ENCODE measurements around the gene ENOX2. TPM values are rescaled to one million over a fixed set of nuclear protein-coding genes. Genes with fewer than 3 reads are reported as not detected.

The ENOX2 gene
- total RNA-seq, 1 donor from 2014 or later: 10.7 TPM

DNA sequence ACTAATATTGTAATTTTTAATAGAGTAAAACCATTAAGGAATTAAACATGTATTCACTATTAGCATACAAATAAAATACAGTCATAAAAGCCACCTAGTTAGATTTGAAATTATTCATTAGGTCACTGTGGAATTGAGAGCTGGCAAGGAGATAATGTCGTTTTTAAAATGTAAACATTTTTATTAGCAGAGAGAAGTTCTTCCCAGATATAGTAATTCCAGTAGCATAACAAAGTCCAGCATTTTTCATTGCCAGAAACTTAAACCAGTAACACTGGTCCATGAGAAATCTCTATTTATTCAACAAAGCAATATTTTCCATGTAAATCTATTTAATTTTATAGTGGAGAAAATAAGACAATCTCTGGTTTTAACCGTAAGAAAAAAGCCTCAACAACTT is 17.5 kb downstream of the ENOX2 start:
- DNase-seq (ENCODE audit: low read depth in 2 of 2): no peak

- no peak for DNase-seq (ENCODE audit: low read depth in 2 of 2)
Observed at GRCh38 chrX:130884627-130885026, 18.4 kb downstream of the ENOX2 start.

- no peak for DNase-seq (ENCODE audit: low read depth in 2 of 2)
Observed at GRCh38 chrX:130879869-130880268, 23.1 kb downstream of the ENOX2 start.

DNA sequence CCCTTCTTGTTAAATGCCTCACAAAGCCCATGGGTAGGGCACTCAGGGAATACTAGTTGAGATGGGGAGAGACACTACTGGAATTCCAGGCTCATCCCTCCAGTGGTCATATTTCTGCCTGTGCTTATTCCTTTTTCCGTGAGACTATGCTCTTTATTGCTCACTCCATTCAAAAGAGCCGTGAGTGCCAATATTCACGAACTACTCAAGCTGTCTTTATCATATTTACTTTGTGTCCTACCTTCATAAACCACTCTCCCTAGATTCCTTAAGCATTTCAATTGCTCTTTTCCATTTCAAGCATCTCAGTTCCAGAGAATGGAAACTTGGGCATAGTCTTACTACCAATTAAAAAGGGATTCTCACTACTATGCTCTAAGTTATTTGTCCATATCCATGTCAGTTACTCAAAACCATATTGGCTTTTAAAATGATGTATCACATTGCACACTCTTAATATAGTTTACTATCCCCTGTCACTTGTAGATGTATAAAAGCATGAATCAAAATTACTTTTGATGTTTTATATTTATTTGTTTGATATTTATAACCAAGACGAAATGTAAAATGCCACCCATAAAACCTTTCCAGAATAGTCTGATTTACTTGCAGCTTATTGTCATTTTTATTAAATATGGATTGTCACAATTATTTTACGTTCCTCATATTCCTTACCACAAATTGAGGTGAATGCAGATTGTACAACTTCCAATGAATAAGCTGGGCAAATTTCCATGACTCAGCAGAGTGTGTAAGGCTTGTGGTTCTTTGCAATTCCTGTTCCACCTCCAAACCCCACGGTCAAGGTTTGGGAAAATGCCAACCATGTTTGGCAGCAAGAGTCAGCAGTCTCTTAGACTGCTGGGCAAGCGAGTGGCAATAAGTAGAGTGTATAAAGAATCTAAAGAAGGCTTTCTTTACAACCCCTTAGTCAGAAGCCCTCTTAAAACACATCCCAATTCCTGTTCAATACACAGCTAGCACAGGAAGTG is 24.4 kb downstream of the ENOX2 start:
- DNase-seq (ENCODE audit: low read depth in 2 of 2): peak in 1 of 2 donors; percentile 32

DNA sequence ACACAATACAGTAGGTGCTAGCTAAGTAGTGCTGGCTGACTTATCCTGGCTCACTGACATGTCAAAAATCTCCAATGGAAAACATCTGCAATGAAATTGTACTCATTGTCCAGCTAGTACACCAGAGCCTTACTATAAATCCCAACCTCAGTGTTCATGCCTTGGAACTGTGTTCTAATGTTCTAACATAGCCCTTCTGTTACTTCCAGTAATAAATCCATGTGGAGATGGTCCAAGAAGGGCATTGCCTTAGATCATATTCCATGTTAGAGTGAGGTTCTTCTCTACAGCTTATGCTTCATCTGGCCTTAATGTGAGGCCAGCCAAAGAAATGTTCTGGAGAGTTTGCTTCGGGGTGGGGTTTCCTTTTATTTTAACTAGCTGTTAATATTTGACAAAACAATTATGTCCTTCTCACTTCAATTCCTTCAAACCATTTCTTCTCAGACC is 25.1 kb downstream of the ENOX2 start:
- DNase-seq (ENCODE audit: low read depth in 2 of 2): no peak

GRCh38 chrX:130876226-130876625 is 26.8 kb downstream of the ENOX2 start:
- no peak for DNase-seq (ENCODE audit: low read depth in 2 of 2)

DNA sequence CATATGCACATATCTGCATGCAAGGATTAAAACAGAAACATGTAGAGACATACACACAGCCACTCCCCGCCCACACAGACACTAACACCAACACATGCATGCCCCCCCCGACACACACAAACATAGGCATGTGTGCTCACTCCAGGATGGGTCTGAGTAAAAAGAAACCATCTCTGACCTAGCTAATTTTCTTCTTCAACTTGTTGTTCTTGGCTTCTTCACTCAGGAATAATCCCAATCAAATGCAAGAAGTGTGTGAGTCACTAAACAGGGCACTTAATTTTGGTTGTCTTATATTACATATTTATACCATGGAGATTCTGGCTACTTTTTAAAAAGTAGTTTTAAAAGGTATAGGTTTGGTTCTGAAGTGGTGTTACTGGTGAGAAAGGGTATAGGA is 28.3 kb downstream of the ENOX2 start:
- no peak for DNase-seq (ENCODE audit: low read depth in 2 of 2)

DNA sequence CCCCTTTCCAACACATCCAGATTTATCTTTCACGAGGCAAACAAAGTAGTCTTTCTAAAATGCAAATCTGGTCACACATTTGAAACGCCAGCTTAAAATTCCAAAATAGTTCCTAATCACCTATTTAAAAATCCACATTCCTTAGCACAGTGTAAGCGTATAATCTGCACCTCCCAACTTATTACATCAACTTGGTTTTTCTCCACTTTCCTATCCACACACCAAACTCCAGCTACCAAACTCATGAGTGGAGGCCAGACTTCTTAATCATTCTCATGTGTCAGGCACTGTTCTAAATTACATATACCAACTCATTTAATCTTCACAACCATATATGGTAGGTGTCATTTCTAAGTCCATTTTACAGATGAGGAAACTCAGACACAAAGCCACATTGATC is 33.8 kb downstream of the ENOX2 start:
- DNase-seq (ENCODE audit: low read depth in 2 of 2): no peak

- DNase-seq (ENCODE audit: low read depth in 2 of 2): no peak
Observed at GRCh38 chrX:130861462-130861861, 41.5 kb downstream of the ENOX2 start.

GRCh38 chrX:130857207-130857606 is 45.8 kb downstream of the ENOX2 start:
- no peak for DNase-seq (ENCODE audit: low read depth in 2 of 2)

DNA sequence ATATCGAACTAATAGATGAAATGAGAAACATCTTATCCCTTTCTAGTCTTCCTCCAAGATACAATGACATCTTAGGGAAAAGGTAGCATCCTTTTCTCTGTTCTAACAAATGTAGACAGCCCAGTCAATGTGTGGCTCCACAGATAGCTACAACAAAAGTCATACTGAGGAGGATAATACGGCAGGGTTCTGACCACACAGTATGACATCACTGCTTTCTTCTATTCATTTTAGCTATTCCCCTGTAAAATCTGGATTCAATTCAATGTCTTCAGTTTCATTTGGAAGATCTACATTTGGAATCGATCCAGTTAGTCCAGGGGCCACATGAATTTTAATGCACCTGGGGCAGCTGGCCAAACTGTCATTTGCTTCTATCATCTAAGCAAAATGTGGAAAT is 51.4 kb downstream of the ENOX2 start:
- no peak for DNase-seq (ENCODE audit: low read depth in 2 of 2)

- DNase-seq (ENCODE audit: low read depth in 2 of 2): no peak
Observed at GRCh38 chrX:130848763-130849162, 54.2 kb downstream of the ENOX2 start.

DNA sequence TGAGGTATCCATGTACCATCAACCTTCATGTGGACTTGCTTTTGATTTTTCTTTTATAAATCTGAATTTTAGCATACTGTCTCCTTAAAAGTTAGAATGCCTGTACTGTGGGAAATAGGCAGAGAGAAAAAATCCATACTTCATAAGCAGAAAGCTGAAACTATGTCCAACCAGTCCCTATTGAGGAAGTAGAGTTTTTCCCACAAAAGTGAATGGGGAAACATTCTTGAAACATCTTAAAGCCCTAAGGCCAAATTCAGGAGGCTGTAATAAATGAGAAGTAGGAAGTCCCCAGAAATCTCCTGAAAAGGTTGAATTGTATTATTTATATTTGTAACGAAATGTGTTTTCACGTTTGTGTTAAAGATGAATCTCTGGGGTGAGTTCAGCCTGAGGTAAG is 56.3 kb downstream of the ENOX2 start:
- no peak for DNase-seq (ENCODE audit: low read depth in 2 of 2)

- no peak for DNase-seq (ENCODE audit: low read depth in 2 of 2)
Observed at GRCh38 chrX:130841776-130842175, 61.2 kb downstream of the ENOX2 start.

DNA sequence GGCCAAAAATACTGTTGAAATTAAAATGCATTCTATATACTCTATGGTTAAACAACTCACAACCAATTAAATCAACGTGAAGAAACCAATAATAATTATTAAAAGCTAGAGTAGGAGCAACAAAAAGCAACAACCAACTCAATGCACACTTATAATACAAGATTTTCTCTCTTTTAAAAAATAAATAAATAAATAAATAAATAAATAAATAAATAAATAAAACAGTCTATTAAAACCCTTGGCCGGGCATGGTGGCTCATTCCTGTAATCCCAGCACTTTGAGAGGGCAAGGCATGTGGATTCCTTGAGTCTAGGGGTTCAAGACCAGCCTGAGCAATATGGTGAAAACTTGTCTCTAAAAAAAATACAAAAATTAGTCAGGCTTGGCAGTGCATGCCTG is 62.7 kb downstream of the ENOX2 start:
- DNase-seq (ENCODE audit: low read depth in 2 of 2): no peak

DNA sequence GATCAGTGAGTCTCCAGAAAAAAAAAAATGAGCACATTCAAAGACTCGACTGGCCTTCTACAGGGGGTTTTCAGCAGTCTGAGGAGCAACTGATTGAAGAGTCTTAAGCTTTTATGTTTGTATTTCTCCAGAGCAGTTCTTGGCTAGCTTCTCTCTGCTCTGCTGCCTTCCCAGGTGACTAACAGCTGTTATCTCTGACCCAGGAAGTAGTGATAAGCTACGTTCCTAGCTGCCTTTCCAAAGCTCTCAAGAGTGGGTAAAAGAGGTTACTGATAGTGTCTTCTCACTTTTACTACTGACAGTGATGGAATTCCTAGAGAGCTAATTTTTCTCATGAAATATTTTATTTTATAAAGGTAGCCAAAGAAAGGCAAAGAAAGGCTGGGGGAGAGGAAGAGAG is 66.6 kb downstream of the ENOX2 start:
- DNase-seq (ENCODE audit: low read depth in 2 of 2): no peak

DNA sequence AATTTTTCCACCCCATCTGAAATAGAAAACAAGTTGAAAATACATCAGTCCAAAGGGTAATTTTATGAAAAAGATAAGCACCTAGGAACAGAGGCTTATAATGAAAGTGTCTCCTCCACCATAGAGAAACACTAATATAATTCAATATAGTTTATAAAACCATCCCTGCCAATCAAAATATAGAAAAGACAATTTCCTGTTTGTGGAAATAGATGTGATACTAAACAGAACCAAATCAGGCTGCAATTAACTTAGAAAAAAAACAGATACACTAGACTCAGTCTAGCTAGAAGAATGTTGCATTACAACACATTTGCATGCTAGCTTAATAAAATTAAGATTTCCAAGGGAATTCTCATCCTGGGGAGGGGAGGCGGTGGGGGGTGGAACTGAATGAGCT is 68.2 kb downstream of the ENOX2 start:
- DNase-seq (ENCODE audit: low read depth in 2 of 2): no peak

DNA sequence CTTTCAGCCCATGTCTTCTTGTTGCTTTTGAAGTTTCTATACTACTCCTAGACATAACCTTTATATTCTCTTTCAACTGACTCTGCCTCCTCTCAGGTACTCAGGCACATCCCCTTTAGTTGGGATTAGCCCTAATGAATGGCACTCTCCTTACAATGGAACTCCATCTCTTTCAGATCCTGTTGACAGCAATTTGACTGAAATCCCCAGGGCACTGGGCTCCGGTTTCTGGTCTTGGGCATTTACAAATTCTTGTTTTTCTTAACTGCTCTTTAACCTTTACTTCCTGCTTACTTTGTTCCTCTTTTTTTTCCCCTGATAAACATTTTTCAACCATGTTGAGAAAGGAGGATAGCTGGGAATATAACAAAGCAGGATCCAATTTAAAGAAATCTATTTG is 68.9 kb downstream of the ENOX2 start:
- DNase-seq (ENCODE audit: low read depth in 2 of 2): peak in 1 of 2 donors; percentile 20

GRCh38 chrX:130831347-130831722 is 71.7 kb downstream of the ENOX2 start:
- no peak for DNase-seq (ENCODE audit: low read depth in 2 of 2)

DNA sequence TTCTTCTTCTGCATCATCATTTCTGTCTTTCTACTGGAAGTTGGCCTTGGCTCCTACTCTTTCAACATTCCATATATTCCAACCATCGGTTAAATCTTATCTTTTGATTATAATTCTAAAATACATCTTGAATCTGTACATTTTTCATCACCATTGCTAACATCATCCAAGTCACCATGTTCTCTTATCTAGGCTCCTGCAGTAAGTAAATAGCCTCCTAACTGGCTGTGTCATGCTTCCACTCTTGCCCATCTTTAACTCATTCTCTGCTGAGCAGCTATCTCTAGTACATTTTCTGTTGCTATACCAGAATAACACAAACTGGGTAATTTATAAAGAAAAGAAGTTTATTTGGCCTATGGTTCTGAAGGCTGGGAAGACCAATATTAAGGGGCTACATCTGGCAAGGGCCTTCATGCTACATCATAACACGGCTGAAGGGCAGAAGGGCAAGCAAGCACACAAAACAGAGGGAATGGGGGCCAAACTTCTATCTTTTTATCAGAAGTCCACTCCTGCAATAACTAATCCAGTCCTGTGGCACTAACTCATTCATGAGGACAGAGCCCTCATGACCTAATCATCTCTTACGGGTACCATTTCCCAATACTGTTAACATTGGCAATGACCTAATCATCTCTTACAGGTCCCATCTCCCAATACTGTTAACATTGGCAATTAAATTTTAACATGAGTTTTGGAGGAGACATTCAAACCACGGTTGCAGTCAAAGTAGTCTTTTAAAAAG is 72.2 kb downstream of the ENOX2 start:
- DNase-seq (ENCODE audit: low read depth in 2 of 2): no peak

DNA sequence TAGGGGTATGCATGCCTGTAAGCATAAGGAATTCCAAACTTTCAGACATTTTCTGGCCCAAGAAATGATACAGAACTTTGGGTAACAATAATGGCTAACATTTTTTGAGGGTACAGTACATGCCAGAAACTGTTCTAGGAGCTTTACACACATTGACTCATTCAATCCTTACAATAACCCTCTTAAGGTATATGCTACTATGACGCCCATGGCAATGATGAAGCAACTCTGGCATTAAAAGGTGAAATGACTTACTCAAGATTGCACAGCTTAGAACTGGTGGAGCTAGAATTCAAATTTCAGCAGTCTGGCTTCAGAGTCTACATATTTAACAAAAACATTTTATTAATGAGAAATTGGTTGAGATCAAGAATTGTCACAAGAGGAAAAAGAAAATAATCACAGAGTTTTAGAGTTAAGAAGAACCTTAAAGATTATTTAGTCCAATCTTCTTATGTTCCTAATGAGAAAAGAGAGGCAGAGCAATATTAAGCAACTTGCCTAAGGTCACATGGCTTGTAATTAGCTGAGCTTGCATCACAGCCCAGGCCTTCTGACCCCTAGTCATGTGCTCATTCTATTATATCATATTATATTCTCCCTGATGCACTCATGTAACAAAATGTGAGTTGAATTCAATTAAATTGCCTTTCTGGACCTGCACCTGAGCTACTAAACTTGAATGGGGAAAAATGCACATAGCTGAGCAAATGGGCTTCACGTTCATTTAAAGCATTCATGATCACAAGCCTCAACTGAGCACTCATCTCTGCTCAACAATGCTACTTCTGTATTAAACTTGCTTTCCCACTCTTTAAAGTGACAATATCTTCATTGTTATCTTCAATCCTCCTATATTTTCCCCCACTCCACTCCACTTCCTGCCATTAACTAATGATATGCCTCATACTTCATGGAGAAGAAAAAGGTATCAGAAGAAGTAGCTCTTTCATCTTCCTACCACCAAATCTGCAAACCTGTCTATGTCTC is 73.2 kb downstream of the ENOX2 start:
- DNase-seq (ENCODE audit: low read depth in 2 of 2): no peak

All from dermis microvascular lymphatic vessel endothelial cell (primary cell).